ENCODE data around the gene TFF1. TPM values are rescaled to one million over a fixed set of nuclear protein-coding genes. Genes with fewer than 3 reads are reported as not detected.

The TFF1 gene
- not detected for polyA plus RNA-seq (2013, experiment 1 of 2)
- polyA plus RNA-seq (2013, experiment 2 of 2), result not detected

GRCh38 chr21:42366292-42367010 lies at the start of gene TFF1:
TSS of gene TFF1 (minus strand) at chr21:42366535. CDS start at chr21:42366495, 40 bp downstream.
- no peak within 1 kb of the TSS for H3K9ac ChIP-seq (ENCODE audit: low read depth, low read length, poor library complexity)
- peak within 1 kb of the TSS; percentile 95 for H2AK5ac ChIP-seq (ENCODE audit: low read depth, low read length)
- WGBS, 2 donors (ENCODE audit: extremely low coverage in 2 of 2, insufficient read length in 2 of 2, insufficient replicate concordance in 1 of 2), result no CpG with 5 or more reads among the region's 19 CpGs
- H3K9me3 ChIP-seq (replicated peaks in 1 of 2; ENCODE audit: control insufficient read depth in 2 of 2, insufficient read depth in 1 of 2, low read depth in 1 of 2, low read length in 2 of 2), result no peaks in the 10 kb centered on the region
- H3K36me3 ChIP-seq (replicated peaks in 1 of 2; ENCODE audit: control insufficient read depth in 2 of 2, insufficient read depth in 2 of 2, low read length in 2 of 2), result no peaks in the 10 kb centered on the region
- H3K4me1 ChIP-seq (ENCODE audit: control insufficient read depth in 2 of 2, insufficient read depth in 1 of 2, low read depth in 1 of 2, low read length in 2 of 2), result peaks cover 0 to 2% of the 10 kb centered on the region in 2 donors
- H4K8ac ChIP-seq (ENCODE audit: low read depth, low read length), result no peak within 1 kb of the TSS
- no peak within 1 kb of the TSS for H3K4ac ChIP-seq (ENCODE audit: low read length)
- H3K4me3 ChIP-seq (ENCODE audit: low read length in 2 of 2), result no peak within 1 kb of the TSS
- peak within 1 kb of the TSS; percentile 61 for H3K18ac ChIP-seq (ENCODE audit: low read length)
- no peak within 1 kb of the TSS for H4K91ac ChIP-seq (ENCODE audit: low read depth, low read length, poor library complexity)
- H3K4me2 ChIP-seq (ENCODE audit: insufficient read depth, low read length, poor library complexity, severe bottlenecking), result no peak within 1 kb of the TSS
- no peak for DNase-seq (ENCODE audit: low spot score)
- no peak within 1 kb of the TSS for H3K27ac ChIP-seq (replicated peaks; ENCODE audit: low read length)
- H2BK120ac ChIP-seq (ENCODE audit: low read depth, low read length), result peak within 1 kb of the TSS; percentile 28
- H2AFZ ChIP-seq (ENCODE audit: low read length), result no peak within 1 kb of the TSS
- peak within 1 kb of the TSS; percentile 8 for H3K23ac ChIP-seq (ENCODE audit: low read depth, low read length, poor library complexity)
- H2BK5ac ChIP-seq (ENCODE audit: low read length), result no peak within 1 kb of the TSS
- no peak within 1 kb of the TSS for H3K14ac ChIP-seq (ENCODE audit: low read length)
- H3K27me3 ChIP-seq (ENCODE audit: control insufficient read depth in 3 of 3, insufficient read depth in 3 of 3, low read depth in 1 of 3, low read length in 3 of 3), result no peaks in the 10 kb centered on the region
- no peak within 1 kb of the TSS for H2BK15ac ChIP-seq (ENCODE audit: low read length)
- H3K79me1 ChIP-seq (ENCODE audit: low read depth, low read length), result no peaks in the 10 kb centered on the region
- no peak within 1 kb of the TSS for H2BK12ac ChIP-seq (ENCODE audit: low read length)

GRCh38 chr21:42414928-42415769 lies 48.8 kb upstream of the TFF1 start:
- Histone ChIP-seq H2BK120ac (ENCODE audit: low read depth, low read length) (no peak overlapping the region), H3K9ac (ENCODE audit: low read depth, low read length, poor library complexity) (no peak overlapping the region), H2BK12ac (ENCODE audit: low read length) (no peak overlapping the region), H3K9me3 (replicated peaks in 1 of 2; ENCODE audit: control insufficient read depth in 2 of 2, insufficient read depth in 1 of 2, low read depth in 1 of 2, low read length in 2 of 2) (peaks cover 0 to 5% of the 10 kb centered on the region in 2 donors), H3K27me3 (ENCODE audit: control insufficient read depth in 3 of 3, insufficient read depth in 3 of 3, low read depth in 1 of 3, low read length in 3 of 3) (no peaks in the 10 kb centered on the region), H3K4me1 (ENCODE audit: control insufficient read depth in 2 of 2, insufficient read depth in 1 of 2, low read depth in 1 of 2, low read length in 2 of 2) (peaks cover 0 to 5% of the 10 kb centered on the region in 2 donors), H3K4me2 (ENCODE audit: insufficient read depth, low read length, poor library complexity, severe bottlenecking) (no peak overlapping the region), H2BK5ac (ENCODE audit: low read length) (no peak overlapping the region), H2AK5ac (ENCODE audit: low read depth, low read length) (no peak overlapping the region), H3K4me3 (ENCODE audit: low read length in 2 of 2) (peak overlapping the region in 1 of 2 donors; percentile 49), H2BK15ac (ENCODE audit: low read length) (peak overlapping the region; percentile 64), H3K23ac (ENCODE audit: low read depth, low read length, poor library complexity) (peak overlapping the region; percentile 46), H4K91ac (ENCODE audit: low read depth, low read length, poor library complexity) (no peak overlapping the region), H3K14ac (ENCODE audit: low read length) (no peak overlapping the region), H3K79me1 (ENCODE audit: low read depth, low read length) (no peaks in the 10 kb centered on the region), H3K36me3 (replicated peaks in 1 of 2; ENCODE audit: control insufficient read depth in 2 of 2, insufficient read depth in 2 of 2, low read length in 2 of 2) (no peaks in the 10 kb centered on the region), H4K8ac (ENCODE audit: low read depth, low read length) (no peak overlapping the region), H3K27ac (replicated peaks; ENCODE audit: low read length) (no peak overlapping the region), H3K18ac (ENCODE audit: low read length) (peak overlapping the region; percentile 62), H2AFZ (ENCODE audit: low read length) (peak overlapping the region; percentile 17), H3K4ac (ENCODE audit: low read length) (no peak overlapping the region)
- no peak for DNase-seq (ENCODE audit: low spot score)
- WGBS, 2 donors (ENCODE audit: extremely low coverage in 2 of 2, insufficient read length in 2 of 2, insufficient replicate concordance in 1 of 2), result no CpG with 5 or more reads among the region's 27 CpGs

- H3K18ac ChIP-seq (ENCODE audit: low read length), result peak overlapping the region; percentile 62
- no CpG with 5 or more reads among the region's 8 CpGs for WGBS, 2 donors (ENCODE audit: extremely low coverage in 2 of 2, insufficient read length in 2 of 2, insufficient replicate concordance in 1 of 2)
- H3K79me1 ChIP-seq (ENCODE audit: low read depth, low read length), result no peaks in the 10 kb centered on the region
- no peak overlapping the region for H2AFZ ChIP-seq (ENCODE audit: low read length)
- H3K27me3 ChIP-seq (ENCODE audit: control insufficient read depth in 3 of 3, insufficient read depth in 3 of 3, low read depth in 1 of 3, low read length in 3 of 3), result no peaks in the 10 kb centered on the region
- no peaks in the 10 kb centered on the region for H3K36me3 ChIP-seq (replicated peaks in 1 of 2; ENCODE audit: control insufficient read depth in 2 of 2, insufficient read depth in 2 of 2, low read length in 2 of 2)
- no peak overlapping the region for H2BK12ac ChIP-seq (ENCODE audit: low read length)
- peak overlapping the region in 1 of 2 donors; percentile 49 for H3K4me3 ChIP-seq (ENCODE audit: low read length in 2 of 2)
- no peak overlapping the region for H3K4me2 ChIP-seq (ENCODE audit: insufficient read depth, low read length, poor library complexity, severe bottlenecking)
- no peak overlapping the region for H2BK120ac ChIP-seq (ENCODE audit: low read depth, low read length)
- no peak overlapping the region for H3K4ac ChIP-seq (ENCODE audit: low read length)
- no peak overlapping the region for H3K14ac ChIP-seq (ENCODE audit: low read length)
- peaks cover 0 to 5% of the 10 kb centered on the region in 2 donors for H3K4me1 ChIP-seq (ENCODE audit: control insufficient read depth in 2 of 2, insufficient read depth in 1 of 2, low read depth in 1 of 2, low read length in 2 of 2)
- H3K27ac ChIP-seq (replicated peaks; ENCODE audit: low read length), result no peak overlapping the region
- no peak overlapping the region for H2BK5ac ChIP-seq (ENCODE audit: low read length)
- peaks cover 0 to 5% of the 10 kb centered on the region in 2 donors for H3K9me3 ChIP-seq (replicated peaks in 1 of 2; ENCODE audit: control insufficient read depth in 2 of 2, insufficient read depth in 1 of 2, low read depth in 1 of 2, low read length in 2 of 2)
- H2BK15ac ChIP-seq (ENCODE audit: low read length), result peak overlapping the region; percentile 64
- peak overlapping the region; percentile 46 for H3K23ac ChIP-seq (ENCODE audit: low read depth, low read length, poor library complexity)
- H4K91ac ChIP-seq (ENCODE audit: low read depth, low read length, poor library complexity), result no peak overlapping the region
- no peak overlapping the region for H4K8ac ChIP-seq (ENCODE audit: low read depth, low read length)
- no peak overlapping the region for H3K9ac ChIP-seq (ENCODE audit: low read depth, low read length, poor library complexity)
- DNase-seq (ENCODE audit: low spot score), result no peak
- no peak overlapping the region for H2AK5ac ChIP-seq (ENCODE audit: low read depth, low read length)
Measured at GRCh38 chr21:42414553-42414927, 48.2 kb upstream of the TFF1 start.

- H3K14ac ChIP-seq (ENCODE audit: low read length), result no peak overlapping the region
- no CpG with 5 or more reads among the region's 8 CpGs for WGBS, 2 donors (ENCODE audit: extremely low coverage in 2 of 2, insufficient read length in 2 of 2, insufficient replicate concordance in 1 of 2)
- H3K27me3 ChIP-seq (ENCODE audit: control insufficient read depth in 3 of 3, insufficient read depth in 3 of 3, low read depth in 1 of 3, low read length in 3 of 3), result no peaks in the 10 kb centered on the region
- H3K4me1 ChIP-seq (ENCODE audit: control insufficient read depth in 2 of 2, insufficient read depth in 1 of 2, low read depth in 1 of 2, low read length in 2 of 2), result peaks cover 0 to 5% of the 10 kb centered on the region in 2 donors
- no peaks in the 10 kb centered on the region for H3K79me1 ChIP-seq (ENCODE audit: low read depth, low read length)
- H2BK120ac ChIP-seq (ENCODE audit: low read depth, low read length), result no peak overlapping the region
- peaks cover 0 to 5% of the 10 kb centered on the region in 2 donors for H3K9me3 ChIP-seq (replicated peaks in 1 of 2; ENCODE audit: control insufficient read depth in 2 of 2, insufficient read depth in 1 of 2, low read depth in 1 of 2, low read length in 2 of 2)
- H3K4me3 ChIP-seq (ENCODE audit: low read length in 2 of 2), result no peak overlapping the region
- no peak overlapping the region for H4K8ac ChIP-seq (ENCODE audit: low read depth, low read length)
- H2BK12ac ChIP-seq (ENCODE audit: low read length), result no peak overlapping the region
- no peak overlapping the region for H4K91ac ChIP-seq (ENCODE audit: low read depth, low read length, poor library complexity)
- H3K4ac ChIP-seq (ENCODE audit: low read length), result no peak overlapping the region
- H2BK5ac ChIP-seq (ENCODE audit: low read length), result no peak overlapping the region
- DNase-seq (ENCODE audit: low spot score), result no peak
- no peak overlapping the region for H2BK15ac ChIP-seq (ENCODE audit: low read length)
- H3K4me2 ChIP-seq (ENCODE audit: insufficient read depth, low read length, poor library complexity, severe bottlenecking), result no peak overlapping the region
- H3K18ac ChIP-seq (ENCODE audit: low read length), result no peak overlapping the region
- H2AFZ ChIP-seq (ENCODE audit: low read length), result no peak overlapping the region
- H3K9ac ChIP-seq (ENCODE audit: low read depth, low read length, poor library complexity), result no peak overlapping the region
- H3K36me3 ChIP-seq (replicated peaks in 1 of 2; ENCODE audit: control insufficient read depth in 2 of 2, insufficient read depth in 2 of 2, low read length in 2 of 2), result no peaks in the 10 kb centered on the region
- no peak overlapping the region for H2AK5ac ChIP-seq (ENCODE audit: low read depth, low read length)
- no peak overlapping the region for H3K23ac ChIP-seq (ENCODE audit: low read depth, low read length, poor library complexity)
- H3K27ac ChIP-seq (replicated peaks; ENCODE audit: low read length), result no peak overlapping the region
Measured at GRCh38 chr21:42414066-42414465, 47.7 kb upstream of the TFF1 start.
